IMR-90 (cell line): ENCODE data around the gene PLSCR2. TPM values are rescaled to one million over a fixed set of nuclear protein-coding genes. Genes with fewer than 3 reads are reported as not detected.

Experiments used
- ATAC-seq: fragments of 200-7000 bp; cut with Tn5 transposase; 2 replicates; pipeline ENCODE4 v1.9.1; 2020; ENCODE audit warnings: low read depth, mild to moderate bottlenecking, moderate library complexity
- BruUV-seq: library from RNA; stranded (reverse); fragments of 400-500 nt; replicated peaks from 2 replicates; lab custom pipeline; 2021; lab: Mats Ljungman, UMichigan
- CTCF ChIA-PET: fragments of 300-600 bp; formaldehyde crosslinking; extraction: SDS; loops from one replicate; lab custom pipeline; 2021; ENCODE audit warnings: antibody characterized with exemption; lab: Yijun Ruan, JAX
- POLR2A ChIA-PET: fragments of 300-600 bp; sonication (Branson Sonifier 250); formaldehyde crosslinking; loops from one replicate; lab custom pipeline; 2022; ENCODE audit warnings: antibody characterized with exemption; ENCODE audit not compliant: unreplicated experiment; lab: Charles Lee
- DNase-seq: peaks from one replicate; pipeline ENCODE4 v3.0.0; 2013
- H2AFZ ChIP-seq: replicated peaks from 2 replicates; pipeline ENCODE3; 2013; ENCODE audit warnings: low read length, mild to moderate bottlenecking; ENCODE audit not compliant: poor library complexity
- H2AK5ac ChIP-seq: 2 replicates; pipeline ENCODE4 v1.6.1; 2013; ENCODE audit warnings: low read depth, low read length, inconsistent platforms
- H2AK9ac ChIP-seq: replicated peaks from 2 replicates; pipeline ENCODE3; 2013; ENCODE audit warnings: mild to moderate bottlenecking, low read depth, low read length, moderate library complexity; ENCODE audit not compliant: poor library complexity
- H2BK120ac ChIP-seq: 2 replicates; pipeline ENCODE4 v1.6.1; 2013; ENCODE audit warnings: low read depth, low read length, inconsistent platforms
- H2BK15ac ChIP-seq: 3 replicates; pipeline ENCODE4 v1.6.1; 2013; ENCODE audit warnings: low read depth, low read length, inconsistent platforms
- H2BK20ac ChIP-seq: 2 replicates; pipeline ENCODE4 v1.6.1; 2013; ENCODE audit warnings: low read depth, mild to moderate bottlenecking, inconsistent platforms, low read length, moderate library complexity
- H2BK5ac ChIP-seq: 2 replicates; pipeline ENCODE4 v1.6.1; 2013; ENCODE audit warnings: mild to moderate bottlenecking, low read depth, low read length, inconsistent platforms; ENCODE audit not compliant: poor library complexity, severe bottlenecking
- H3K14ac ChIP-seq: replicated peaks from 2 replicates; pipeline ENCODE4 v1.6.1; 2013; ENCODE audit warnings: low read depth, low read length, inconsistent platforms
- H3K18ac ChIP-seq: 2 replicates; pipeline ENCODE4 v1.6.1; 2013; ENCODE audit warnings: low read depth, low read length, control low read depth
- H3K23ac ChIP-seq: 2 replicates; pipeline ENCODE4 v1.6.1; 2013; ENCODE audit warnings: low read depth, low read length, inconsistent platforms
- H3K27ac ChIP-seq: 2 replicates; pipeline ENCODE4 v1.5.1; 2013; ENCODE audit warnings: mild to moderate bottlenecking, control low read depth, low read length; ENCODE audit not compliant: insufficient read depth
- H3K27me3 ChIP-seq: 2 replicates; pipeline ENCODE4 v1.6.1; 2013; ENCODE audit warnings: low read length; ENCODE audit not compliant: control insufficient read depth, insufficient read depth
- H3K36me3 ChIP-seq: 2 replicates; pipeline ENCODE4 v1.6.1; 2013; ENCODE audit warnings: low read length, mixed read lengths; ENCODE audit not compliant: control insufficient read depth, insufficient read depth
- H3K4ac ChIP-seq: 2 replicates; pipeline ENCODE4 v1.6.1; 2013; ENCODE audit warnings: low read depth, low read length, inconsistent platforms
- H3K4me1 ChIP-seq: 2 replicates; pipeline ENCODE4 v1.6.1; 2013; ENCODE audit warnings: low read length, mixed read lengths; ENCODE audit not compliant: control insufficient read depth, insufficient read depth
- H3K4me2 ChIP-seq: 2 replicates; pipeline ENCODE4 v1.6.1; 2013; ENCODE audit warnings: low read depth, mild to moderate bottlenecking, control low read depth, low read length, moderate library complexity
- H3K4me3 ChIP-seq: 2 replicates; pipeline ENCODE4 v1.5.1; 2013; ENCODE audit warnings: low read depth, mild to moderate bottlenecking, control low read depth, low read length, moderate library complexity; ENCODE audit not compliant: insufficient read depth
- H3K56ac ChIP-seq: 2 replicates; pipeline ENCODE4 v1.6.1; 2013; ENCODE audit warnings: low read length, inconsistent platforms; ENCODE audit not compliant: insufficient read depth; ENCODE audit errors: extremely low read depth
- H3K79me1 ChIP-seq, 2 experiments: 2 replicates each; pipeline ENCODE4 v1.6.1; 2013; ENCODE audit warnings: low read length in 2 of 2, inconsistent platforms in 1 of 2, low read depth in 1 of 2
- H3K9ac ChIP-seq: 2 replicates; pipeline ENCODE4 v1.6.1; 2013; ENCODE audit warnings: low read depth, low read length, control low read depth
- H3K9me1 ChIP-seq: 2 replicates; pipeline ENCODE4 v1.6.1; 2013; ENCODE audit warnings: low read length, inconsistent platforms; ENCODE audit not compliant: insufficient read depth
- H3K9me3 ChIP-seq: 2 replicates; pipeline ENCODE4 v1.6.1; 2013; ENCODE audit warnings: low read length; ENCODE audit not compliant: control insufficient read depth, insufficient read depth
- H4K20me1 ChIP-seq: 2 replicates; pipeline ENCODE4 v1.6.1; 2013; ENCODE audit warnings: low read length, inconsistent platforms; ENCODE audit not compliant: insufficient read depth
- H4K5ac ChIP-seq: 2 replicates; pipeline ENCODE4 v1.6.1; 2013; ENCODE audit warnings: mild to moderate bottlenecking, low read depth, low read length, control low read depth
- H4K8ac ChIP-seq, 2 experiments: 2 replicates each; pipeline ENCODE4 v1.6.1; 2013; ENCODE audit warnings: low read depth in 2 of 2, low read length in 2 of 2, control low read depth in 1 of 2, inconsistent platforms in 1 of 2
- H4K91ac ChIP-seq: 2 replicates; pipeline ENCODE4 v1.6.1; 2013; ENCODE audit warnings: low read depth, low read length, inconsistent platforms; ENCODE audit not compliant: insufficient read depth
- CEBPB ChIP-seq: IDR thresholded peaks from 2 replicates; pipeline ENCODE4 v1.6.1; 2012; ENCODE audit warnings: low read depth, low read length, improper control_type of control experiment
- FOS ChIP-seq: fragments of 150-350 bp; IDR thresholded peaks from 2 replicates; pipeline ENCODE4 v1.6.1; 2016; ENCODE audit warnings: low read depth, low read length
- MAFK ChIP-seq: IDR thresholded peaks from 2 replicates; pipeline ENCODE4 v1.6.1; 2012; ENCODE audit warnings: low read depth, low read length, improper control_type of control experiment
- MAZ ChIP-seq: IDR thresholded peaks from 2 replicates; pipeline ENCODE4 v1.6.1; 2012; ENCODE audit warnings: low read depth, mild to moderate bottlenecking, low read length, improper control_type of control experiment, moderate library complexity, borderline replicate concordance
- NFE2L2 ChIP-seq: fragments of 150-350 bp; IDR thresholded peaks from 2 replicates; pipeline ENCODE4 v1.6.1; 2016; ENCODE audit warnings: low read depth, mild to moderate bottlenecking, low read length
- POLR2A ChIP-seq: IDR thresholded peaks from 2 replicates; pipeline ENCODE4 v1.6.1; 2012; ENCODE audit warnings: mild to moderate bottlenecking, low read depth, low read length
- WGBS, 2 experiments: methylation state at CpG; one replicate each; pipeline versions ENCODE4 v1.1.5 to v1.1.7; 2013; ENCODE audit warnings: missing lambda C conversion rate in 2 of 2; ENCODE audit not compliant: insufficient read length in 1 of 2; ENCODE audit errors: extremely low coverage in 2 of 2; 5-methylcytosine and 5-hydroxymethylcytosine counted together
- dilution Hi-C: fragments of 300-500 bp; cut with HindIII; formaldehyde crosslinking; loops from one replicate; pipeline ENCODE4 v1.14.3; 2018; ENCODE audit warnings: low sequenced_read_pairs; ENCODE audit not compliant: unreplicated experiment
- in situ Hi-C: fragments of 300-500 bp; cut with MboI; formaldehyde crosslinking; loops from 3 replicates; pipeline ENCODE4 v1.14.3; 2019; ENCODE audit warnings: low sequenced_read_pairs, inconsistent platforms, mixed read lengths
- intact Hi-C: fragments of 100-400 bp; cut with micrococcal nuclease; formaldehyde crosslinking; loops from 2 replicates; pipeline ENCODE4 v1.10.0; 2022
- polyA plus RNA-seq, 3 experiments: library from polyadenylated mRNA; depleted of rRNA; stranded (reverse); fragments of >200 nt; gene quantifications; 2 replicates each; pipeline ENCODE4 v1.2.3, GENCODE V29; 2012; ENCODE audit warnings: low replicate concordance in 1 of 3
- total RNA-seq: library from RNA; depleted of rRNA; stranded (reverse); fragments of >200 nt; gene quantifications from 2 replicates; pipeline ENCODE4 v1.2.3, GENCODE V29; 2012
- TF ChIP-seq, protein P1 (sequence below): fragments of 150-350 bp; IDR thresholded peaks from 2 replicates; pipeline ENCODE4 v1.6.1; 2017; ENCODE audit warnings: mild to moderate bottlenecking, antibody characterized with exemption, low read length, low read depth
- TF ChIP-seq, protein P2 (sequence below): fragments of 150-350 bp; IDR thresholded peaks from 2 replicates; pipeline ENCODE4 v1.6.1; 2016; ENCODE audit warnings: low read depth, mild to moderate bottlenecking, low read length, moderate library complexity, borderline replicate concordance

Gene PLSCR2
- total and polyA plus RNA-seq, 2 of the 4 experiments (the other 2 are of a cell fraction), result not detected

DNA sequence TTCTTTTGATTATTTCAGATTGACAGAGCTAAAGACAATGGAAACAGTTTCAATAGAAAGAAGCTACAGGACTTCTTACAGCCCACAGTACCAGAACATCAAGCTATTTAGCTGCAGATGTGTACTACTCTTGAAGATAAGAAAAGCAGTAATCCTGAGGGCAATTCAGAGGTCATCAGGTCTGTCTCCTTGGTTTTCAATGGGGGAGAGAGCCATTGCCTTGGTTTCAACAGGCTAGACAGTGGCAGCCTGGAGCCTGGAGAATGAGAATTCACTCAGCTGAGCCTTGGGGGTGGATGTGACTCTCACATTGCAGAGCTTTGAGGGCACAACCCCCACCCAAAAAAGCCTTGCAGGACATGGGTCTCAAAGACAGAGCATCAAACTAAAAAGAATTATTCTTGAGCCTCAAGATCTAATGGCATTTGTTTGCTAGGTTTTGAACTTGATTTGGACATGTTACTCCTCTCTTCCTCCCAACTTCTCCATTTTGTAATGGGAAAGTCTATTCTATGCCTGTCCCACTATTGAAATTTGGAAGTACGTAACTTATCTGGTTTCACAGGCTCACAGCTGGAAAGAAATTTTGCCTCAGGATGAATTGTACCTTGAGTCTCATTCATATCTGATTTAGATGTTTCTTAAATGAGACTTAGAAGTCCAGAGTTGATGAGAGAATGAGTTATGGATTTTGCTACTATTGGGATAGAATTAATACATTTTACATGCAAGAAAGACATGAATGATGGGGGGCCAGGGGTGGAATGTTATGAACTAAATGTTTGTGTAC lies 38.2 kb upstream of the PLSCR2 start:
- Histone ChIP-seq H3K9me3 (no peaks in the 10 kb centered on the region), H2AK5ac (peak overlapping the region; percentile 78; the same call in 1 of the 2 replicates), H2BK120ac (peak overlapping the region; percentile 85), H3K9me1 (no peaks in the 10 kb centered on the region; the same call in 1 of the 2 replicates), H4K91ac (peak overlapping the region; percentile 58), H2BK20ac (peak overlapping the region; percentile 88), H4K8ac (peak overlapping the region; percentile 32 to 44), H3K14ac (peak overlapping the region; percentile 8; the same call in 1 of the 2 replicates), H2BK15ac (peak overlapping the region; percentile 90; the same call in 2 of the 3 replicates), H2AK9ac (no peak overlapping the region), H3K23ac (no peak overlapping the region), H4K5ac (no peak overlapping the region), H4K20me1 (no peaks in the 10 kb centered on the region), H3K56ac (0 out of 2 replicates have a peak overlapping the region, but pooled peaks have one; percentile 17), H3K9ac (no peak overlapping the region), H3K36me3 (no peaks in the 10 kb centered on the region), H3K4me3 (no peak overlapping the region), H3K79me1 (no peaks in the 10 kb centered on the region), H3K4me1 (peaks cover 8% of the 10 kb centered on the region; the same call in 1 of the 2 replicates), H2BK5ac (peak overlapping the region; percentile 94), H2AFZ (no peak overlapping the region), H3K27ac (peak overlapping the region; percentile 20; the same call in 1 of the 2 replicates), H3K18ac (peak overlapping the region; percentile 92), H3K4me2 (no peak overlapping the region), H3K27me3 (no peaks in the 10 kb centered on the region), H3K4ac (peak overlapping the region; percentile 44)
- BruUV-seq, result no TSS peak
- DNase-seq, result no peak
- dilution Hi-C loops (no loop called here), in situ Hi-C loops (no loop called here), intact Hi-C loops (no loop called here)
- WGBS, 2 experiments, result no CpG with 5 or more reads among the region's 1 CpG
- TF ChIP-seq, protein P1, sequence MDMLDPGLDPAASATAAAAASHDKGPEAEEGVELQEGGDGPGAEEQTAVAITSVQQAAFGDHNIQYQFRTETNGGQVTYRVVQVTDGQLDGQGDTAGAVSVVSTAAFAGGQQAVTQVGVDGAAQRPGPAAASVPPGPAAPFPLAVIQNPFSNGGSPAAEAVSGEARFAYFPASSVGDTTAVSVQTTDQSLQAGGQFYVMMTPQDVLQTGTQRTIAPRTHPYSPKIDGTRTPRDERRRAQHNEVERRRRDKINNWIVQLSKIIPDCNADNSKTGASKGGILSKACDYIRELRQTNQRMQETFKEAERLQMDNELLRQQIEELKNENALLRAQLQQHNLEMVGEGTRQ, result no peak
- no peak for TF ChIP-seq MAZ
- no peak for TF ChIP-seq MAFK
- TF ChIP-seq NFE2L2, result no peak
- TF ChIP-seq, protein P2, sequence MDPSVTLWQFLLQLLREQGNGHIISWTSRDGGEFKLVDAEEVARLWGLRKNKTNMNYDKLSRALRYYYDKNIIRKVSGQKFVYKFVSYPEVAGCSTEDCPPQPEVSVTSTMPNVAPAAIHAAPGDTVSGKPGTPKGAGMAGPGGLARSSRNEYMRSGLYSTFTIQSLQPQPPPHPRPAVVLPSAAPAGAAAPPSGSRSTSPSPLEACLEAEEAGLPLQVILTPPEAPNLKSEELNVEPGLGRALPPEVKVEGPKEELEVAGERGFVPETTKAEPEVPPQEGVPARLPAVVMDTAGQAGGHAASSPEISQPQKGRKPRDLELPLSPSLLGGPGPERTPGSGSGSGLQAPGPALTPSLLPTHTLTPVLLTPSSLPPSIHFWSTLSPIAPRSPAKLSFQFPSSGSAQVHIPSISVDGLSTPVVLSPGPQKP, result no peak
- TF ChIP-seq FOS, result no peak
- TF ChIP-seq POLR2A, result no peak
- TF ChIP-seq CEBPB, result no peak
- ATAC-seq, result no peak
- ChIA-PET POLR2A (interaction anchor here (0.9 kb wide), 1 partner anchor 37 kb away, joined by 3 read pairs; no protein-coding TSS in a partner anchor), CTCF (no interaction called here)
